K562 (cell line): ENCODE data around the gene PRKAR1B. TPM values are rescaled to one million over a fixed set of nuclear protein-coding genes. Genes with fewer than 3 reads are reported as not detected.

Source experiments
- CBX3 ChIP-seq, 2 experiments: IDR thresholded peaks; 1 replicate in 1 of 2; 2 replicates in 1 of 2; pipeline ENCODE4 v1.6.1; 2012; ENCODE audit warnings: inconsistent platforms in 2 of 2, low read length in 2 of 2, borderline replicate concordance in 1 of 2, control low read depth in 1 of 2
- EP300 ChIP-seq: IDR thresholded peaks from 2 replicates; pipeline ENCODE4 v1.6.1; 2012; ENCODE audit warnings: low read length, improper control_type of control experiment
- HOMEZ ChIP-seq: fragments of 250-450 bp; sonication (Bioruptor Pico); IDR thresholded peaks from 2 replicates; pipeline ENCODE4 v1.4.0; 2020; ENCODE audit warnings: mild to moderate bottlenecking, moderate library complexity
- KLF6 ChIP-seq: fragments of 250-450 bp; sonication (Bioruptor Pico); IDR thresholded peaks from 2 replicates; pipeline ENCODE4 v1.4.0; 2020; ENCODE audit warnings: mild to moderate bottlenecking, moderate library complexity, borderline replicate concordance
- LCOR ChIP-seq: sonication (generic); formaldehyde crosslinking; IDR thresholded peaks from 2 replicates; pipeline ENCODE4 v1.8.0; 2022; ENCODE audit warnings: mild to moderate bottlenecking, missing genetic modification reagents
- NFXL1 ChIP-seq: fragments of 450-650 bp; formaldehyde crosslinking; IDR thresholded peaks from 2 replicates; pipeline ENCODE4 v1.4.0; 2021; ENCODE audit warnings: mild to moderate bottlenecking
- RBBP5 ChIP-seq: fragments of 200-600 bp; sonication (generic); IDR thresholded peaks from 2 replicates; pipeline ENCODE4 v1.6.1; 2012; ENCODE audit warnings: borderline replicate concordance, mild to moderate bottlenecking, low read length, control low read depth, inconsistent platforms; ENCODE audit not compliant: insufficient read depth, poor library complexity, severe bottlenecking
- SIN3A ChIP-seq, 2 experiments: fragments of 150-350 bp in 1 of 2; IDR thresholded peaks; 2 replicates each; pipeline ENCODE4 v1.6.1; 2011 to 2016; ENCODE audit warnings: borderline replicate concordance in 2 of 2, low read depth in 2 of 2, low read length in 2 of 2, mild to moderate bottlenecking in 2 of 2, moderate library complexity in 2 of 2; ENCODE audit not compliant: control insufficient read depth in 1 of 2
- TAF9B ChIP-seq: fragments of 450-650 bp; IDR thresholded peaks from 2 replicates; pipeline ENCODE4 v1.6.1; 2018; ENCODE audit warnings: mild to moderate bottlenecking; ENCODE audit not compliant: partially characterized antibody
- TBP ChIP-seq: optimal IDR thresholded peaks from 2 replicates; pipeline ENCODE3; 2011; ENCODE audit warnings: low read depth, low read length, improper control_type of control experiment
- ZBTB34 ChIP-seq: fragments of 250-450 bp; sonication (Bioruptor Pico); IDR thresholded peaks from 2 replicates; pipeline ENCODE4 v1.8.0; 2021; ENCODE audit warnings: mild to moderate bottlenecking, moderate library complexity
- ZBTB40 ChIP-seq, 2 experiments: fragments of 450-650 bp in 1 of 2; sonication (generic) in 1 of 2; formaldehyde crosslinking in 1 of 2; IDR thresholded peaks; 2 replicates each; pipeline versions ENCODE4 v1.7.1 to v1.9.0; 2016 to 2022; ENCODE audit warnings: inconsistent platforms in 1 of 2, mild to moderate bottlenecking in 1 of 2, missing genetic modification reagents in 1 of 2
- ZNF644 ChIP-seq: fragments of 200-800 bp; sonication (Bioruptor generic); IDR thresholded peaks from 2 replicates; pipeline ENCODE4 v1.6.1; 2016; ENCODE audit warnings: low read depth, missing genetic modification characterization, missing compliant biosample characterization
- polyA plus RNA-seq, 8 experiments: library from polyadenylated mRNA; depleted of rRNA in 4 of 8; stranded (reverse) in 5 of 8; unstranded in 3 of 8; fragments of >200 nt; fragmentation: Nextera tagmentation in 2 of 8; fragmentation: Illumina TruSeq in 1 of 8; extraction: Ambion mirVana in 2 of 8; extraction: Trizol in 1 of 8; gene quantifications; 2 replicates each; pipeline versions ENCODE4 v1.2.1 to v1.2.3, GENCODE V29; 2011 to 2014; ENCODE audit warnings: inconsistent platforms in 1 of 8, missing spikeins in 1 of 8
- total RNA-seq, 7 experiments: library from RNA; depleted of rRNA in 6 of 7; stranded (reverse); fragments of >200 nt in 6 of 7; fragmentation: Illumina TruSeq in 2 of 7; extraction: Trizol in 2 of 7; gene quantifications; 2 replicates each; pipeline versions ENCODE4 v1.2.1 to v1.2.3, GENCODE V29; 2011 to 2021; ENCODE audit warnings: low replicate concordance in 1 of 7

Gene PRKAR1B
- total and polyA plus RNA-seq, 9 of the 15 experiments (the other 6 are each of a cell fraction or from before 2014, with no cell fraction given) = 0.99 to 30.5 (median 12.7) TPM

GRCh38 chr7:726084-726853 is 812 bp downstream of the PRKAR1B start, which contains the start of gene DNAAF5 (continued):
- peak; percentile 97 for TF ChIP-seq ZBTB40 (IDR thresholded peaks at IDR 0.05)
- no peak for TF ChIP-seq ZBTB40 (CRISPR knock-in tag; IDR thresholded peaks at IDR 0.05)
- TF ChIP-seq ZBTB34 = no peak
- no peak for TF ChIP-seq LCOR (CRISPR knock-in tag)
- TF ChIP-seq TAF9B = peak; percentile 45
- peak; percentile 97 to 98 for TF ChIP-seq SIN3A (IDR thresholded peaks at IDR 0.05; ENCODE audit: borderline replicate concordance in 2 of 2, control insufficient read depth in 1 of 2, low read depth in 2 of 2, low read length in 2 of 2)
- TF ChIP-seq TBP = peak; percentile 74
- peak in 1 of 2 experiments; percentile 76; a peak in 2 of 3 replicates for TF ChIP-seq CBX3 (IDR thresholded peaks at IDR 0.05; ENCODE audit: borderline replicate concordance in 1 of 2, low read length in 2 of 2)
- TF ChIP-seq NFXL1 (CRISPR knock-in tag) = no peak
- TF ChIP-seq EP300 = no peak
- TF ChIP-seq KLF6 (CRISPR knock-in tag) = no peak
- no peak for TF ChIP-seq ZNF644 (tag)
- no peak for TF ChIP-seq RBBP5
- TF ChIP-seq HOMEZ (CRISPR knock-in tag) = no peak
